MM.1S (cell line): Measurements from ENCODE around the gene LEO1.

Experiments
- EZH2 ChIP-seq: fragments of 300-600 bp; sonication (generic); optimal IDR thresholded peaks from 2 replicates; pipeline ENCODE3; 2017; ENCODE audit warnings: low read depth, mild to moderate bottlenecking, antibody characterized with exemption, low read length, mixed read lengths
- TF ChIP-seq, protein P1 (sequence below): fragments of 300-600 bp; sonication (generic); IDR thresholded peaks from 2 replicates; pipeline ENCODE4 v1.5.1; 2016; ENCODE audit warnings: antibody characterized with exemption, low read length, mixed read lengths

DNA sequence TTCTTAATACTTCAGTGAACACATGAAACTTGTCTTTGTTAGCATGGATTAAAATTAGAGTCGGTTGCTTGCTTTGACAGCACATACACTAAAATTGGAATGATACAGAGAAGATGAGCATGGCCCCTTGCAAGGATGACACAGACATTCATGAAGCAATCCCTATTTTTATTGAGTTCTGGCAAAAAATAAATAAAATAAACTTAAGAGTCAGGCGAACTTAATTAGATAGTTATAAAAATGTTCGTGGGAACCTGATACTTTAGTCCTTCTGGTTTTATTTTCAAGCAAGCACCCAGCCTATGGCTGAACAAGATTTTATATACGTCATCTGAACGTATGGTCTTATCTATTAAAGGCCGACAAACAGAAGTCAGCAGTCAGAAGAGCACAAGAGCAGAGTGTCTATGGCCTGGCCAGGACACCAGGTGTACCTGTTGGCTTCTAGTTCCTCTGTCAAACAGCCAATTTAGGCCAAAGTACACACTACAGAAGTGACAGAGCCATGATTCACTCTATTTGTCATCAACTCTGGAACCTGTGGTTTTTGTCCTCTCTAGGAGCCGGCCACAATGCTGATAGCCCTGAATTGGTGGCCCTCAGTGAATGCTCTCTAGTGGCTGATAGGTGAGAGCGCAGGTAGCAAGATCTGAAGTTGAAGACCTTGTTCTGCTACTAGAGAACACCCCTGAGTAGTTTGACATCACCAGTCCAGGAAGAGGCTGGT is 64.3 kb downstream of the LEO1 start:
- TF ChIP-seq EZH2 = no peak
- TF ChIP-seq, protein P1, sequence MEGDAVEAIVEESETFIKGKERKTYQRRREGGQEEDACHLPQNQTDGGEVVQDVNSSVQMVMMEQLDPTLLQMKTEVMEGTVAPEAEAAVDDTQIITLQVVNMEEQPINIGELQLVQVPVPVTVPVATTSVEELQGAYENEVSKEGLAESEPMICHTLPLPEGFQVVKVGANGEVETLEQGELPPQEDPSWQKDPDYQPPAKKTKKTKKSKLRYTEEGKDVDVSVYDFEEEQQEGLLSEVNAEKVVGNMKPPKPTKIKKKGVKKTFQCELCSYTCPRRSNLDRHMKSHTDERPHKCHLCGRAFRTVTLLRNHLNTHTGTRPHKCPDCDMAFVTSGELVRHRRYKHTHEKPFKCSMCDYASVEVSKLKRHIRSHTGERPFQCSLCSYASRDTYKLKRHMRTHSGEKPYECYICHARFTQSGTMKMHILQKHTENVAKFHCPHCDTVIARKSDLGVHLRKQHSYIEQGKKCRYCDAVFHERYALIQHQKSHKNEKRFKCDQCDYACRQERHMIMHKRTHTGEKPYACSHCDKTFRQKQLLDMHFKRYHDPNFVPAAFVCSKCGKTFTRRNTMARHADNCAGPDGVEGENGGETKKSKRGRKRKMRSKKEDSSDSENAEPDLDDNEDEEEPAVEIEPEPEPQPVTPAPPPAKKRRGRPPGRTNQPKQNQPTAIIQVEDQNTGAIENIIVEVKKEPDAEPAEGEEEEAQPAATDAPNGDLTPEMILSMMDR = peak; percentile 5; the same call in 1 of the 2 replicates
